ENCODE measurements around the gene PANK2.

- TF ChIP-seq, protein P1, sequence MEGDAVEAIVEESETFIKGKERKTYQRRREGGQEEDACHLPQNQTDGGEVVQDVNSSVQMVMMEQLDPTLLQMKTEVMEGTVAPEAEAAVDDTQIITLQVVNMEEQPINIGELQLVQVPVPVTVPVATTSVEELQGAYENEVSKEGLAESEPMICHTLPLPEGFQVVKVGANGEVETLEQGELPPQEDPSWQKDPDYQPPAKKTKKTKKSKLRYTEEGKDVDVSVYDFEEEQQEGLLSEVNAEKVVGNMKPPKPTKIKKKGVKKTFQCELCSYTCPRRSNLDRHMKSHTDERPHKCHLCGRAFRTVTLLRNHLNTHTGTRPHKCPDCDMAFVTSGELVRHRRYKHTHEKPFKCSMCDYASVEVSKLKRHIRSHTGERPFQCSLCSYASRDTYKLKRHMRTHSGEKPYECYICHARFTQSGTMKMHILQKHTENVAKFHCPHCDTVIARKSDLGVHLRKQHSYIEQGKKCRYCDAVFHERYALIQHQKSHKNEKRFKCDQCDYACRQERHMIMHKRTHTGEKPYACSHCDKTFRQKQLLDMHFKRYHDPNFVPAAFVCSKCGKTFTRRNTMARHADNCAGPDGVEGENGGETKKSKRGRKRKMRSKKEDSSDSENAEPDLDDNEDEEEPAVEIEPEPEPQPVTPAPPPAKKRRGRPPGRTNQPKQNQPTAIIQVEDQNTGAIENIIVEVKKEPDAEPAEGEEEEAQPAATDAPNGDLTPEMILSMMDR (conservative IDR thresholded peaks at IDR 0.05; ENCODE audit: low read depth in 2 of 2) = no peak
- no peak for TF ChIP-seq POLR2AphosphoS5 (IDR thresholded peaks at IDR 0.05; ENCODE audit: low read depth)
- no peak for TF ChIP-seq ZNF114 (CRISPR knock-in tag; IDR thresholded peaks at IDR 0.05)
- no peak for TF ChIP-seq EZH2 (IDR thresholded peaks at IDR 0.05; ENCODE audit: low read depth, unreplicated experiment)
- TF ChIP-seq, protein P2, sequence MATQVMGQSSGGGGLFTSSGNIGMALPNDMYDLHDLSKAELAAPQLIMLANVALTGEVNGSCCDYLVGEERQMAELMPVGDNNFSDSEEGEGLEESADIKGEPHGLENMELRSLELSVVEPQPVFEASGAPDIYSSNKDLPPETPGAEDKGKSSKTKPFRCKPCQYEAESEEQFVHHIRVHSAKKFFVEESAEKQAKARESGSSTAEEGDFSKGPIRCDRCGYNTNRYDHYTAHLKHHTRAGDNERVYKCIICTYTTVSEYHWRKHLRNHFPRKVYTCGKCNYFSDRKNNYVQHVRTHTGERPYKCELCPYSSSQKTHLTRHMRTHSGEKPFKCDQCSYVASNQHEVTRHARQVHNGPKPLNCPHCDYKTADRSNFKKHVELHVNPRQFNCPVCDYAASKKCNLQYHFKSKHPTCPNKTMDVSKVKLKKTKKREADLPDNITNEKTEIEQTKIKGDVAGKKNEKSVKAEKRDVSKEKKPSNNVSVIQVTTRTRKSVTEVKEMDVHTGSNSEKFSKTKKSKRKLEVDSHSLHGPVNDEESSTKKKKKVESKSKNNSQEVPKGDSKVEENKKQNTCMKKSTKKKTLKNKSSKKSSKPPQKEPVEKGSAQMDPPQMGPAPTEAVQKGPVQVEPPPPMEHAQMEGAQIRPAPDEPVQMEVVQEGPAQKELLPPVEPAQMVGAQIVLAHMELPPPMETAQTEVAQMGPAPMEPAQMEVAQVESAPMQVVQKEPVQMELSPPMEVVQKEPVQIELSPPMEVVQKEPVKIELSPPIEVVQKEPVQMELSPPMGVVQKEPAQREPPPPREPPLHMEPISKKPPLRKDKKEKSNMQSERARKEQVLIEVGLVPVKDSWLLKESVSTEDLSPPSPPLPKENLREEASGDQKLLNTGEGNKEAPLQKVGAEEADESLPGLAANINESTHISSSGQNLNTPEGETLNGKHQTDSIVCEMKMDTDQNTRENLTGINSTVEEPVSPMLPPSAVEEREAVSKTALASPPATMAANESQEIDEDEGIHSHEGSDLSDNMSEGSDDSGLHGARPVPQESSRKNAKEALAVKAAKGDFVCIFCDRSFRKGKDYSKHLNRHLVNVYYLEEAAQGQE (IDR thresholded peaks at IDR 0.05; ENCODE audit: unreplicated experiment) = no peak
- no peak for TF ChIP-seq JUNB (IDR thresholded peaks at IDR 0.05; ENCODE audit: unreplicated experiment)
- TF ChIP-seq CREB1 (CRISPR knock-in tag; IDR thresholded peaks at IDR 0.05; ENCODE audit: low read depth) = no peak
- TF ChIP-seq ETS1 (IDR thresholded peaks at IDR 0.05) = no peak
- no peak for TF ChIP-seq EZH2phosphoT487 (IDR thresholded peaks at IDR 0.05; ENCODE audit: unreplicated experiment)
- TF ChIP-seq ZNF331 (CRISPR knock-in tag; IDR thresholded peaks at IDR 0.05; ENCODE audit: low read depth) = no peak
- no peak for TF ChIP-seq STAT1 (IDR thresholded peaks at IDR 0.05; ENCODE audit: unreplicated experiment)
- TF ChIP-seq ZNF462 (CRISPR knock-in tag; IDR thresholded peaks at IDR 0.05) = no peak
- TF ChIP-seq NANOG (IDR thresholded peaks at IDR 0.05; ENCODE audit: borderline replicate concordance) = no peak
These were observed 23.9 kb upstream of the PANK2 start for GRCh38 chr20:3865152-3865886.

All from GM23338 (cell line).